ENCODE measurements around the gene MSANTD4. TPM values are rescaled to one million over a fixed set of nuclear protein-coding genes. Genes with fewer than 3 reads are reported as not detected.
"Not testable (repeated sequence)": the region's sequence is repeated elsewhere in the genome, so short reads cannot be mapped to it uniquely, and the experiment has no call there.

The MSANTD4 gene
- total RNA-seq, 4 donors from 2014 or later: 17.3 to 28.0 (median 22.1) TPM

DNA sequence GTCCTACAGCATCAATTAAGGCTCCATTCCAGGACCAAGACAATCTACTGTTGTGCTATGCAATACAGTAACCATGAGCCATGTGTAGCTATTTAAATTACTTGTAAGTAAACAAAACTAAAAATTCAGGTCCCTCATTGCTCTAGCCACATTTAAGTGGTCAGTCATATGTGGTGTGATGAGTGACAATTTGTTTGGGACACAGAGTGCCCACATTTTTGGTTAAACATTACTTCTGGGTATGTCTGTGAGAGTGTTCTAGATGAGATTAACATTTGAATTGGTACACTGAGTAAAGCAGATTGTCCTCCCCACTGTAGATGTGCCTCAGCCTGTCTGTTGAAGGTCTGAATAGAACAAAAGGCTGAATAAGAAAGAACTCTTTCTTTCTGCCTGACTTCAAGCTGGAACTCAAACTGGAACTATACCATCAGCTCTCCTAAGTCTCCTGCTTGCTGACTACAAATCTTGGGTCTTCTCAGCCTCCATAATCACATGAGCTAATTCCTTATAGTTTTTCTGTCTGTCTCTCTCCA is 39.3 kb upstream of the MSANTD4 start:
- Histone ChIP-seq H3K4me3 (no peak overlapping the region), H3K4me1 (no peaks in the 10 kb centered on the region), H3K27ac (no peak overlapping the region), H3K36me3 (peaks cover 0 to 23% (median 0%) of the 10 kb centered on the region in 3 donors), H3K27me3 (no peaks in the 10 kb centered on the region), H3K9me3 (no peaks in the 10 kb centered on the region)
- DNase-seq (ENCODE audit: low spot score in 2 of 2): no peak
- TF ChIP-seq POLR2A (IDR thresholded peaks at IDR 0.05) (no peak), EP300 (IDR thresholded peaks at IDR 0.05) (no peak)
- TF ChIP-seq, protein P1, sequence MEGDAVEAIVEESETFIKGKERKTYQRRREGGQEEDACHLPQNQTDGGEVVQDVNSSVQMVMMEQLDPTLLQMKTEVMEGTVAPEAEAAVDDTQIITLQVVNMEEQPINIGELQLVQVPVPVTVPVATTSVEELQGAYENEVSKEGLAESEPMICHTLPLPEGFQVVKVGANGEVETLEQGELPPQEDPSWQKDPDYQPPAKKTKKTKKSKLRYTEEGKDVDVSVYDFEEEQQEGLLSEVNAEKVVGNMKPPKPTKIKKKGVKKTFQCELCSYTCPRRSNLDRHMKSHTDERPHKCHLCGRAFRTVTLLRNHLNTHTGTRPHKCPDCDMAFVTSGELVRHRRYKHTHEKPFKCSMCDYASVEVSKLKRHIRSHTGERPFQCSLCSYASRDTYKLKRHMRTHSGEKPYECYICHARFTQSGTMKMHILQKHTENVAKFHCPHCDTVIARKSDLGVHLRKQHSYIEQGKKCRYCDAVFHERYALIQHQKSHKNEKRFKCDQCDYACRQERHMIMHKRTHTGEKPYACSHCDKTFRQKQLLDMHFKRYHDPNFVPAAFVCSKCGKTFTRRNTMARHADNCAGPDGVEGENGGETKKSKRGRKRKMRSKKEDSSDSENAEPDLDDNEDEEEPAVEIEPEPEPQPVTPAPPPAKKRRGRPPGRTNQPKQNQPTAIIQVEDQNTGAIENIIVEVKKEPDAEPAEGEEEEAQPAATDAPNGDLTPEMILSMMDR (IDR thresholded peaks at IDR 0.05): no peak

DNA sequence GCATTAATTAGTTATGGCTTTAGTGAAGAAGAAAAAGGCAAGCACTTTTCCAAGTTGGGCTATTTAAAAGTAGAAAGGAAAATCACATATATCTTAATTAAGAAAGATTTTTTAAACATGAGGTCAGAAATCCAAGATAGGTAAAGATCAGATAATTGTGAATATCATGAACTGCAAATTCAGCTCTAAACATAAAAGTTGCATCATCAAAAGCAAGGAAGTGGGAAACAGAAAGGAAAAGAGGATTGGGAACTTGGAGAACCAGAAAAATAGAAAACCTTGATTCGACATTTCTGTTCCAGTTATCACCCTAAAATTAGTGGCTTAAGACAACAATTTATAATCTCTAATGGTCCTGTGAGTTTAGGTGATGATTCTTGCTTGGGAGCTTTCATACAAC is 37.6 kb upstream of the MSANTD4 start:
- TF ChIP-seq, protein P1 (IDR thresholded peaks at IDR 0.05): no peak
- TF ChIP-seq POLR2A (IDR thresholded peaks at IDR 0.05): no peak
- no peak for TF ChIP-seq EP300 (IDR thresholded peaks at IDR 0.05)
- Histone ChIP-seq H3K36me3 (peaks cover 0 to 28% (median 0%) of the 10 kb centered on the region in 3 donors), H3K4me3 (no peak overlapping the region), H3K27me3 (no peaks in the 10 kb centered on the region), H3K4me1 (no peaks in the 10 kb centered on the region), H3K9me3 (no peaks in the 10 kb centered on the region), H3K27ac (no peak overlapping the region)
- DNase-seq (ENCODE audit: low spot score in 2 of 2): no peak
- WGBS, 2 donors: 94 to 95% methylated on average over 1 of the region's 1 CpG

DNA sequence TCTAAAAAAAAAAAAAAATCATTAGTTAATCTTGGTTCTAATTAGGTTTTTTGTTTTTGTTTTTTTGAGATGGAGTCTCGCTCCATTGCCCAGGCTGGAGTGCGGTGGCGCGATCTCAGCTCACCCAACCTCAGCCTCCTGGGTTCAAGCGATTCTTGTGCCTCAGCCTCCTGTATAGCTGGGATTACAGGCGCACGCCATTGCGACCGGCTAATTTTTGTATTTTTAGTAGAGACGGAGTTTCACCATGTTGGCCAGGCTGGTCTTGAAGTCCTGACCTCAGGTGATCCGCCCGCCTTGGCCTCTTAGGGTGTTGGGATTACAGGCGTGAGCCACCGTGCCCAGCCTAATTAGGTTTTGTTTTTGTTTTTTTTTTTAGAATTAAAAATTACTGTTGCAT is 36.3 kb upstream of the MSANTD4 start:
- H3K9me3 ChIP-seq; DNase-seq (ENCODE audit: low spot score in 2 of 2); H3K4me3 ChIP-seq; H3K27me3 ChIP-seq; H3K27ac ChIP-seq; H3K4me1 ChIP-seq: not testable (repeated sequence)
- H3K36me3 ChIP-seq: peaks cover 0 to 23% (median 0%) of the 10 kb centered on the region in 3 donors
- WGBS, 2 donors: 96 to 99% methylated on average over 14 of the region's 14 CpGs

DNA sequence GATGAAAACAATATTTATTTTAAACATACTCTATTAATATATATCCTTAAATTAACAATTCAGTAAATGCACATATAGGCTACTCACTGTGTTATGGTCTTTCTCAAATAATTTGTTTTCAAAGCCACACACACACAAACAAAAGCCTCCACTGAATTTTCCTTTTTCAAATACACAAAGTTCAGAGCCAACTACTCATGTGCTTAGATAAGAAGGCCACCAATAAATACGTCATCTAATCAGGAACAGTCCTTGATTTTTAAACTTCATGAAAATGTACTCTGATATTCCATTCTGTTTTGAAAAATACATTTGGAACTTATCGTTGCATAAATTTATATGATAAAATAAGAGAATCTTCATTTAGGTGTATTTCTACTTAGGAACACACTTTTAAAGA is 29.1 kb upstream of the MSANTD4 start:
- TF ChIP-seq, protein P1 (IDR thresholded peaks at IDR 0.05): no peak
- TF ChIP-seq EP300 (IDR thresholded peaks at IDR 0.05) (no peak), POLR2A (IDR thresholded peaks at IDR 0.05) (no peak)
- H3K27ac ChIP-seq: no peak overlapping the region
- 84 to 88% methylated on average over 2 of the region's 2 CpGs for WGBS, 2 donors
- H3K36me3 ChIP-seq: peaks cover 0 to 11% (median 0%) of the 10 kb centered on the region in 3 donors
- no peaks in the 10 kb centered on the region for H3K4me1 ChIP-seq
- H3K4me3 ChIP-seq: no peak overlapping the region
- DNase-seq (ENCODE audit: low spot score in 2 of 2): no peak
- no peaks in the 10 kb centered on the region for H3K27me3 ChIP-seq
- no peaks in the 10 kb centered on the region for H3K9me3 ChIP-seq

DNA sequence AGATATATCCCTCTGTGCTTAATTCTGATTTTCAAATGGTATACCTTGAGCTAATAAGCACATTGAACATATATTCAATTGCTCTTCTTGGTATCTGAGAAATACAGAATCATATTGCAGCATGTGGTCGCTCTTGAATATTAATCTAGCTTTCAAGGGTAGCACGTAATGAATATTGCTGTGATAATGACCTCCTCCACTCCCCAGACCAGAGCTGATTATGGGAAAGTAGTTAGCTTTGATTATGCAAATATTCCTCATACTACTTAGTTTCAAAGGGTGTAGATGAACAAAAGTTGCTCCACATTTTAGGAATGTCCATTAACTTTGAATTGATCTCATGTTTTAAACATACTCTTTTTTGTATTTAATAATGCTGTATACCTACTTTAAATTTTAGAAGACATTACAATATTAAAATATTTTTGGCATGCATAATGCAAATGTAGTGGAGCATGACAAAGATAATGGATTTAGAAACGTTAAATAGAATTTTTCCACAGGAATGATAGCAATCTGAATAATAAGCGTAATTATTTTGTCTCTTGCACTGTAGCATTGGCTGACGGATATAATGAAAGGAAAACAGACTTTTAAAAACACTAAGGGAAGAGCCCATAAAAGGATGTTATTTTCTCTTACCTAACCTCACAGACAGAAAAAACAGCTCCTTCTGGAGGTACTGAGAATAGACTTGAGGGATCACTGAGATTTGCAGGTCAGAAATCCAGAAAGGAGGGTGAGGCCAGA is 27.9 kb upstream of the MSANTD4 start:
- Histone ChIP-seq H3K27ac (no peak overlapping the region), H3K27me3 (no peaks in the 10 kb centered on the region), H3K36me3 (peaks cover 0 to 6% (median 0%) of the 10 kb centered on the region in 3 donors), H3K9me3 (no peaks in the 10 kb centered on the region), H3K4me1 (no peaks in the 10 kb centered on the region), H3K4me3 (no peak overlapping the region)
- DNase-seq (ENCODE audit: low spot score in 2 of 2): no peak
- TF ChIP-seq, protein P1 (IDR thresholded peaks at IDR 0.05): no peak
- TF ChIP-seq EP300 (IDR thresholded peaks at IDR 0.05) (no peak), POLR2A (IDR thresholded peaks at IDR 0.05) (no peak)
- 65 to 70% methylated on average over 5 of the region's 5 CpGs for WGBS, 2 donors
